Neural cell (in vitro differentiated cells): Measurements from ENCODE around the gene ALK.

Experiments
- CTCF ChIP-seq: fragments of 450-650 bp; IDR thresholded peaks from 2 replicates; pipeline ENCODE4 v1.5.1; 2014; ENCODE audit warnings: antibody characterized with exemption, mild to moderate bottlenecking, moderate library complexity; ENCODE audit not compliant: poor library complexity, severe bottlenecking
- EP300 ChIP-seq: fragments of 450-650 bp; conservative IDR thresholded peaks from 2 replicates; pipeline ENCODE4 v1.6.1; 2014; ENCODE audit warnings: antibody characterized with exemption, mild to moderate bottlenecking, moderate library complexity; ENCODE audit not compliant: poor library complexity, severe bottlenecking
- EZH2 ChIP-seq: fragments of 200-600, 300-800 bp; shearing (Covaris generic), sonication (generic); IDR thresholded peaks from 2 replicates; pipeline ENCODE4 v1.6.1; 2014; ENCODE audit warnings: antibody characterized with exemption, low read length, borderline replicate concordance, mild to moderate bottlenecking; ENCODE audit not compliant: insufficient read depth, poor library complexity, severe bottlenecking
- POLR2AphosphoS5 ChIP-seq: IDR thresholded peaks from 2 replicates; pipeline ENCODE4 v1.6.1; 2012
- RAD21 ChIP-seq: fragments of 450-650 bp; conservative IDR thresholded peaks from 2 replicates; pipeline ENCODE4 v1.6.1; 2014; ENCODE audit warnings: antibody characterized with exemption, mild to moderate bottlenecking, moderate library complexity
- SMC3 ChIP-seq: fragments of 450-650 bp; conservative IDR thresholded peaks from 2 replicates; pipeline ENCODE4 v1.6.1; 2014; ENCODE audit warnings: antibody characterized with exemption, mild to moderate bottlenecking, moderate library complexity; ENCODE audit not compliant: poor library complexity
- TAF1 ChIP-seq: IDR thresholded peaks from 2 replicates; pipeline ENCODE4 v1.6.1; 2012; ENCODE audit warnings: low read depth
- TF ChIP-seq, protein P1 (sequence below): IDR thresholded peaks from 2 replicates; pipeline ENCODE4 v1.6.1; 2012; ENCODE audit warnings: borderline replicate concordance

DNA sequence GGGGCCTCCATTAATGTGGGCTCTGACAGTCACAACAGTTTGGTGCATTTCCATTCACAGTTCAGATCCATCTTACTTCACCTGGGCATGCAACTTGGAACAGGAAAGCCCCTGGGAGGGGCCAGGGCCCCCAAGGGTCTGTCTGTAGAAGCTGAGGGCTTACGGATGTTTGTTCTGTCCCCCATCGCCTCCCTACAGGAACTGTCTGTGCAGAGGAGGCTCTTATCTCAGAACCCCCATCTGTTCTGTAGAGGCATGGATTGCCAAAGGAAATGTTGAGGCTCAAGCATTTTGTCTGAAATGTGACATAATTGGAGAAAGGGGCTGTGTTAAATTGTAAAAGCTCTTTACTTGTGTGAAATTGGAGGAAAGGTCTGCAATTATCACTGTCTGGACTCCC, 471.9 kb downstream of the ALK start:
- TF ChIP-seq CTCF: no peak
- no peak for TF ChIP-seq EZH2
- no peak for TF ChIP-seq POLR2AphosphoS5
- TF ChIP-seq, protein P1, sequence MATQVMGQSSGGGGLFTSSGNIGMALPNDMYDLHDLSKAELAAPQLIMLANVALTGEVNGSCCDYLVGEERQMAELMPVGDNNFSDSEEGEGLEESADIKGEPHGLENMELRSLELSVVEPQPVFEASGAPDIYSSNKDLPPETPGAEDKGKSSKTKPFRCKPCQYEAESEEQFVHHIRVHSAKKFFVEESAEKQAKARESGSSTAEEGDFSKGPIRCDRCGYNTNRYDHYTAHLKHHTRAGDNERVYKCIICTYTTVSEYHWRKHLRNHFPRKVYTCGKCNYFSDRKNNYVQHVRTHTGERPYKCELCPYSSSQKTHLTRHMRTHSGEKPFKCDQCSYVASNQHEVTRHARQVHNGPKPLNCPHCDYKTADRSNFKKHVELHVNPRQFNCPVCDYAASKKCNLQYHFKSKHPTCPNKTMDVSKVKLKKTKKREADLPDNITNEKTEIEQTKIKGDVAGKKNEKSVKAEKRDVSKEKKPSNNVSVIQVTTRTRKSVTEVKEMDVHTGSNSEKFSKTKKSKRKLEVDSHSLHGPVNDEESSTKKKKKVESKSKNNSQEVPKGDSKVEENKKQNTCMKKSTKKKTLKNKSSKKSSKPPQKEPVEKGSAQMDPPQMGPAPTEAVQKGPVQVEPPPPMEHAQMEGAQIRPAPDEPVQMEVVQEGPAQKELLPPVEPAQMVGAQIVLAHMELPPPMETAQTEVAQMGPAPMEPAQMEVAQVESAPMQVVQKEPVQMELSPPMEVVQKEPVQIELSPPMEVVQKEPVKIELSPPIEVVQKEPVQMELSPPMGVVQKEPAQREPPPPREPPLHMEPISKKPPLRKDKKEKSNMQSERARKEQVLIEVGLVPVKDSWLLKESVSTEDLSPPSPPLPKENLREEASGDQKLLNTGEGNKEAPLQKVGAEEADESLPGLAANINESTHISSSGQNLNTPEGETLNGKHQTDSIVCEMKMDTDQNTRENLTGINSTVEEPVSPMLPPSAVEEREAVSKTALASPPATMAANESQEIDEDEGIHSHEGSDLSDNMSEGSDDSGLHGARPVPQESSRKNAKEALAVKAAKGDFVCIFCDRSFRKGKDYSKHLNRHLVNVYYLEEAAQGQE: no peak
- no peak for TF ChIP-seq EP300
- TF ChIP-seq TAF1: no peak
- no peak for TF ChIP-seq SMC3
- no peak for TF ChIP-seq RAD21
